ENCODE measurements around the gene TUFT1.
"Not testable (repeated sequence)": the region's sequence is repeated elsewhere in the genome, so short reads cannot be mapped to it uniquely, and the experiment has no call there.

TUFT1 gene

DNA sequence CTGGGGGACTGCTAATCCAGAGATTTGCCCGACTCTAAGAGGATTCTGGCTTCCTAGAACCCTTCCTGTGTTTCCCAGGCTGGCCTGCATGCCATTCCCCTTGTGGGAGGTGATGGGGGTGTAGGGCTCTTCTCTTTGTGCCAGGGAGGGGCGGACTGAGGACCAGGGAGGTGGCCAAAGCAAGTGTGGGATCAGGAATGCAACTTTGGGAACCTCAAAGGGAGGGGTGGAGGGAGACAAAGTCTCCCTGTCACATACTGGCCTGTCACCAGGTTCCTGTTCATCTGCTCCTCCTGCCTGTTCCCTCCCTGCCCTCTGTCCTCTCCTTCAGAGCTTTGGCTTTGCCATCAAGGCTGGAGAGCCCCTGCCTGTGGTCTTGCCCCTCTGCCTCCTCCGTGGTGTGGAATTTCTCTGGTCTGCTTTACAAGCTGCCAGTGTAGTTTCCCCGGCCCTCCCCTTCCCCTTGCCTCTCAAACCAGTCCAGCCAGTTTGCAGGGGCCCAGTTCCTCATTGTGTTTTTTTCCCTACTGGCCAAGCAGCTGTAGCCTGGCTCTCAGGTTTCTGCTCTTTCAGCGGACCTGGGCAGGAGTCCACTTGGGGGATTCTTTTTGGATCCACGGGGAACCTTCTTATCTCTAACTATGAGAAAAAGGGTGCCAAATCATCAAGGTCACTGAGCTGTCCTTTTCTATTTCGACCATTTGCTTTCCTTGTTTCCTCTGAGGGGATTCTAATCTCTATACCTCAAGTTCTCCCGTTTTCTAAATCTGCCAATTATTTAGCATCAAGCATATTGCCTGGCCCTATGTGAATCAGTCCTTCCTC is 27.1 kb upstream of the TUFT1 start:
- no peak for DNase-seq

DNA sequence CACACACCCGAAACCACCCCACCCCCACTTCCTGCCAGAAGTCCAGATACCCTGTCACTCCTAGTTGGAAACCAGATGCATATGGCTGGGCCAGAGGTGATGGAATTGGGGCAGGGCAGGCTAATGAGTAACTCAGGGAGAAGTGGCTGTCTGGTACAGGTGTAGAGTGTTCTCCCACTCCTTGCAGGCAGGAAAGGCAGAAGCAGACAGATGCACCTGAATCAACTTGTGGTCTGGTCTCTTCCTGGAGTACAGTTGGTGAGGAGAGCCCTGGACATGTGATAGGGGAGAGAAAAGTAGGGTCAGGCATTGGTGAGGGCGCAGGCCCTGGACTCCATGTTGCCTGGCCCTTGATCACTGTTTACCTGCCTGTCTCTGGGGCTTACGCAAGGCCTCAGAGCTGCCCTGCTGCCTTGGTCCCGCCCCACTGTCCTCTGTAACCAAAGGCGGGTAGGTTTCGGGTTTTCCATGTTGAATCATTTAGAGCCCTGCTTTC is 26.4 kb upstream of the TUFT1 start:
- DNase-seq = no peak

DNA sequence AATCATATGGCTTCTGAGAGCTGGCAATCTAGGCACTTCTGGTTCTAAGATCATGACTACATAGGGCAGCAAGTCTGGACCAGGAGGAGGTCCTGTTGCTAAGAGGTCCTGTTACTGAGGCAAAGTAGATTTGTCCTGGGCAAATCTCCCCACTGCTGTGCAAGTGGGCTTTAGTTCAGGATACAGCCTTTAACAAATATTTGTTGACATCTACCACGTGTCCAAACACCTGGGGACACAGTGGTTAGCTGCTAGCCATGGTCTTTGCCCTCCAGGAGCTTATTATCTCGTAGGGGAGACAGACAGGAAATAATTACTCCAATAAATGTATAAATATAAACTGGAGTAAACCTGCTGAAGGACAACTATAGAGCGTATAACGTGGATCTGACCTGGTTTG is 25.7 kb upstream of the TUFT1 start:
- DNase-seq = no peak

GRCh38 chr1:151515265-151515664 is 24.8 kb upstream of the TUFT1 start:
- DNase-seq = no peak

DNA sequence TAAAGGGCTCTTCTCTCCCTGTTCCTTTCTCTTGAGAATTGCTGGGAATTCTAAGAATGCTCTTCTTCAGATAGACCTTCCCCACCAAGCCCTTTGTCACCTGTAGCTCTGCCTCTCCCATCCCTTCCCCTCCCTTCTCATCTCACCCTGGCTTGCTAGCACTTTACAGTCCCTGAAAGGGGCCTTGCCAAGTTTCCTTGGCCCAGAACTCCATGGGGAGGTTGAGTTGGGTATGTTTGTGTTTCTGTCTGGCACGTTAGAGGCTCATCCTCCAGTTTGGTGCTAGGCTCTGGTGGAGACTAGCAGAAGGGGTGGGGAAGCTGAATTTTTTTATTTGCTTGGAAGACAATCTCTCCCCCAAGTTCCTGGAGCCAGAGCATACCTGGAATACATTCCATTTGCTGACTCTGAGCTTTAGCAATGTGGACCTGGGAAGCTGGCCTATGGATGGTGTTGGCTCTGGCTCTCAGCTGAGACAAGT is 24.0 kb upstream of the TUFT1 start:
- DNase-seq = no peak

GRCh38 chr1:151518431-151518830 is 21.7 kb upstream of the TUFT1 start:
- DNase-seq = no peak

DNA sequence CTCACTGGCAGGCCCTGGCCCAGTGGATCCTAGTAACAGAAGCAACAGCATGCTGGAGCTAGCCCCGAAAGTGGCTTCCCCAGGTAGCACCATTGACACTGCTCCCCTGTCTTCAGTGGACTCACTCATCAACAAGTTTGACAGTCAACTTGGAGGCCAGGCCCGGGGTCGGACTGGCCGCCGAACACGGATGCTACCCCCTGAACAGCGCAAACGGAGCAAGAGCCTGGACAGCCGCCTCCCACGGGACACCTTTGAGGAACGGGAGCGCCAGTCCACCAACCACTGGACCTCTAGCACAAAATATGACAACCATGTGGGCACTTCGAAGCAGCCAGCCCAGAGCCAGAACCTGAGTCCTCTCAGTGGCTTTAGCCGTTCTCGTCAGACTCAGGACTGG is 21.2 kb upstream of the TUFT1 start:
- no peak for DNase-seq

DNA sequence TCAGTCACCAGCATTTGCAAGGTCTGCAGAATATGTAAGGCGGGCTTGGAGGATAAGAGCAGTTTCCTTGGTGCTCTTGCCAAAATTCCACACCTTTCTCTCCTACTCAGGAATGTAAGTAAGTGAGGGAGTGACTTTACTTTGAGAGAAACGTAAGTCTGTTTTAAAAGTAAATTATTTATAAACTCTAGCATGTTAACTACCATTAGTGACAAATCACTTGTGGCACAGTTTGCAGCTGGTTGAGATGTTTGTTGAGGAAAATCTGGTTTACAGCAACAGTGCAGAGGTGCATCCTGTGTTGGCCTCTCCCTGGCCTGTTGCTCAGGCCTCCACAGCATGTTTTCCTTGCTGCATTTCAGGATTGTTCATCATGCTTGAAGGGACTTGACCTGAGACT is 20.4 kb upstream of the TUFT1 start:
- DNase-seq = no peak

- DNase-seq = no peak
These were observed 19.8 kb upstream of the TUFT1 start for GRCh38 chr1:151520359-151520758.

DNA sequence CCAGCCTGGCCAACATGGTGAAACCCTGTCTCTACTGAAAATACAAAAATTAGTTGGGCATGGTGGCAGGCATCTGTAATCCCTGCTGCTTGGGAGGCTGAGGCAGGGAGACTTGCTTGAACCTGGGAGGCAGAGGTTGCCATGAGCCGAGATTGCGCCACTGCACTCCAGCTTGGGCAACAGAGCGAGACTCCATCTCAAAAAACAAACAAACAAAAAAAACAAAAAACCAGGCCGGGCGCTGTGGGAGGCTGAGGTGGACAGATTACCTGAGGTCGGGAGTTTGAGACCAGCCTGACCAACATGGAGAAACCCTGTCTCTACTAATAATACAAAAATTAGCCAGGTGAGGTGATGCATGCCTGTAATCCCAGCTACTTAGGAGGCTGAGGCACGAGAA is 17.7 kb upstream of the TUFT1 start:
- DNase-seq = not testable (repeated sequence)

GRCh38 chr1:151523326-151523725 is 16.8 kb upstream of the TUFT1 start:
- DNase-seq = no peak

DNA sequence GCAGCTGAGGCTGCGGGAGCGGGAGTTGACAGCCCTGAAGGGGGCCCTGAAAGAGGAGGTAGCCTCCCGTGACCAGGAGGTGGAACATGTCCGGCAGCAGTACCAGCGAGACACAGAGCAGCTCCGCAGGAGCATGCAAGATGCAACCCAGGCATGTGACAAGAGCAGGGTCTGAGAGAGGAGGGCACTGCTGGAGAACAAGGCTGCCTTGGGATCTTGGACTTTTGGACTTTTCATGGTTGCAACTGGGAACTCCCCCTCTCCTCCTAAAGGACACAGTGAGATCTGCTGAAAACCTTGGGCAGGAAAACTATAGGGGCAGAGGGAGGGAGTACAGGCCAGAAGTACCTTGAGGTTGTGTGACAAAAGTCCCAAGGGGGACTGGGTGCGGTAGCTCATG is 15.4 kb upstream of the TUFT1 start:
- no peak for DNase-seq

DNA sequence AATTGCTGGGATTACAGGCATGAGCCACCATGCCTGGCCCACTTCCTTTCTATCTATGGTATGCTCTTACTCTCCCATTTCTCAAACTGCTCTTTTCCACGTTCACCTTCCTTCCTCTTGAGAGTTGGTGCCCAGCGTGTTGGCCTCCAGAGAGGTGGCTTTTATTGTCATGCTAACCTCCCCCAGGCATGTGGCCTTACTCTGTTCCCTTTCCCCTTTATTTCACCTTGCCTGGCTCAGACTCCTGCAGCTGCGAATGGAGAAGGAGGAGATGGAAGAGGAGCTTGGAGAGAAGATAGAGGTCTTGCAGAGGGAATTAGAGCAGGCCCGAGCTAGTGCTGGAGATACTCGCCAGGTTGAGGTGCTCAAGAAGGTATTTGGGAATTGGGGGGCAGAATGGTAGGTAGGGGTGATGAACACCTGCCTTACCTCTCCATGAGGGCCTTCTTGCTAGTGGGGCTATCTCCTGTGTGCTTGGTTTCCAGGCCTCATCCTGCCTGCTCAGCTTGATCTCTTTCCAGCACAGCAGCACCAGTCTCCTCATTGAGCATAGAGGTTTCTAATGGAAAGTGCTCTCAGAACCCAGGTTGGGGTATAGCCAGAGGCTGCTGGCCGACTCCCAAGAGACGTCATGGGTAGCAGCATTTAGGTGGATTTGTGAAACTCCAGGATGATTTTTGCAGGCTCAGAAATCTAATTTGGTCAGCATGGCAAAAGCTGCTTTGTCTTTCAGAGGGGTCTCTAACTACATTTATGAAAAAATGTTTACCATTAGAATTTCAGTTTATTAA is 13.2 kb upstream of the TUFT1 start:
- no peak for DNase-seq

GRCh38 chr1:151529211-151529702 is 10.9 kb upstream of the TUFT1 start:
- DNase-seq = no peak

DNA sequence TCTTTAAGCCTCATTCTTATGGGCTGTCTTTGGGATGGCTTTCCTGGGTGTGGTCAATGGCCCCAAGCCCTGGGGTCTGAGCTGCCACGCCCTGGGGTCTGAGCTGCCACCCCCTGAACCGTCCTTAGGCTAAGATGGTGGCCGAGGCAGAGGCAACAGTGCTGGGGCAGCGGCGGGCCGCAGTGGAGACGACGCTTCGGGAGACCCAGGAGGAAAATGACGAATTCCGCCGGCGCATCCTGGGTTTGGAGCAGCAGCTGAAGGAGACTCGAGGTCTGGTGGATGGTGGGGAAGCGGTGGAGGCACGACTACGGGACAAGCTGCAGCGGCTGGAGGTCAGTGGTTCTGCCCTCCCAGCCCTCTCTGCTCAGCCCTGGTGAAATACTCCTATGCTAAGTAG is 10.3 kb upstream of the TUFT1 start:
- no peak for DNase-seq

DNA sequence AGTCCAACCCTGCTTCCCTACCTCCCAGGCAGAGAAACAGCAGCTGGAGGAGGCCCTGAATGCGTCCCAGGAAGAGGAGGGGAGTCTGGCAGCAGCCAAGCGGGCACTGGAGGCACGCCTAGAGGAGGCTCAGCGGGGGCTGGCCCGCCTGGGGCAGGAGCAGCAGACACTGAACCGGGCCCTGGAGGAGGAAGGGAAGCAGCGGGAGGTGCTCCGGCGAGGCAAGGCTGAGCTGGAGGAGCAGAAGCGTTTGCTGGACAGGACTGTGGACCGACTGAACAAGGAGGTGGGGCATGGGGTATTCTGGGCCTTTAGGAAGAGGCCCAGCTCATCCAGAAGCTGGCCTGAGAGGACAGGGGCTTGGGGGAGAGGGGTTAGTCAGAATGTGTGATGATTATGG is 9.6 kb upstream of the TUFT1 start:
- no peak for DNase-seq

GRCh38 chr1:151533870-151534269 is 6.2 kb upstream of the TUFT1 start:
- DNase-seq = no peak

DNA sequence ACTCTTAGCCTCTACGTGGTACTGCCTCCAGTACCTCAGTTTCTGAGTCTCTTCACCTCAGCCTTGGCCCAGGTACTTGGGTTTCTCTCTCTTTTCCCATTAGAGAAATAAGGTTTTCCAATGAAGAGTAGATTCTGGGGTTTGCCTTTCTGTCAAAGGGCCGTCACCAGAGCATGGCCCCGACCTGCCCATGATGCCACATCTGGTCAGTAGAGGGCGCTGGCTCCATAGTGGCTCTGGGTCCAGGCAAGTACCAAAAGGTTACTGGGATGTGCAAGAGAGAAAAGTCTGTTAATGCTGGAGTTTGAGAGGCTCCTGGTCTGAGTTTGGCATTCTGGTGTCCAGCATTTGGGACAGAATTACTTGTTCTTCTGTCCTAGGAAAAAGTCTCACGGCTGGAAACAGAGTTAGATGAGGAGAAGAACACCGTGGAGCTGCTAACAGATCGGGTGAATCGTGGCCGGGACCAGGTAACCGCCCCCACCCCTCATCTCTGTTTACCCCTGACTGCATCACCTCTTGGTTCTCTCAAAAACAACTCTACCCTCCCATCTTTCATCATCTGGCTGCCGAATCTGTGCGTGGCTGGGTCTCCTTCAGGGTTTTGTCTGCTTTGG is 5.3 kb upstream of the TUFT1 start:
- DNase-seq = no peak

GRCh38 chr1:151535326-151536271 is 4.5 kb upstream of the TUFT1 start:
- DNase-seq = no peak

GRCh38 chr1:151536499-151536898 is 3.6 kb upstream of the TUFT1 start:
- no peak for DNase-seq

- DNase-seq = no peak
These were observed 3.0 kb upstream of the TUFT1 start for GRCh38 chr1:151537112-151537511.

- DNase-seq = peak; percentile 54
These were observed 638 bp upstream of the TUFT1 start for GRCh38 chr1:151539321-151540020.

Measured in NCI-H2171 (cell line).